Testis (tissue), 2 donors: ENCODE results near the gene ZNF800.

Experiments used
- CTCF ChIP-seq, 3 experiments: fragments of 450-650 bp in 2 of 3; fragments of 200-600 bp in 1 of 3; sonication (generic) in 1 of 3; IDR thresholded peaks; one replicate each; pipeline ENCODE4 v1.5.1; 2016 to 2019; ENCODE audit warnings: antibody characterized with exemption in 3 of 3, mild to moderate bottlenecking in 2 of 3, moderate library complexity in 1 of 3
- POLR2A ChIP-seq: fragments of 450-650 bp; IDR thresholded peaks from one replicate; pipeline ENCODE4 v1.6.1; 2017; ENCODE audit warnings: antibody characterized with exemption, mild to moderate bottlenecking, moderate library complexity

GRCh38 chr7:127346575-127347256 lies 45.8 kb downstream of the ZNF800 start:
- TF ChIP-seq POLR2A (no peak), CTCF (IDR thresholded peaks at IDR 0.05) (no peak)
